Stimulated activated CD4-positive, alpha-beta T cell treated with anti-CD3 and anti-CD28 coated beads, Interleukin-15, amount 100 ng/mL, for 24 hours (primary cell): ENCODE data around the gene BLTP1.
"Not testable (repeated sequence)": the region's sequence is repeated elsewhere in the genome, so short reads cannot be mapped to it uniquely, and the experiment has no call there.

Experiments
- DNase-seq: peaks from one replicate; pipeline ENCODE4 v3.0.0-alpha.2; 2020

BLTP1 gene, protein sequence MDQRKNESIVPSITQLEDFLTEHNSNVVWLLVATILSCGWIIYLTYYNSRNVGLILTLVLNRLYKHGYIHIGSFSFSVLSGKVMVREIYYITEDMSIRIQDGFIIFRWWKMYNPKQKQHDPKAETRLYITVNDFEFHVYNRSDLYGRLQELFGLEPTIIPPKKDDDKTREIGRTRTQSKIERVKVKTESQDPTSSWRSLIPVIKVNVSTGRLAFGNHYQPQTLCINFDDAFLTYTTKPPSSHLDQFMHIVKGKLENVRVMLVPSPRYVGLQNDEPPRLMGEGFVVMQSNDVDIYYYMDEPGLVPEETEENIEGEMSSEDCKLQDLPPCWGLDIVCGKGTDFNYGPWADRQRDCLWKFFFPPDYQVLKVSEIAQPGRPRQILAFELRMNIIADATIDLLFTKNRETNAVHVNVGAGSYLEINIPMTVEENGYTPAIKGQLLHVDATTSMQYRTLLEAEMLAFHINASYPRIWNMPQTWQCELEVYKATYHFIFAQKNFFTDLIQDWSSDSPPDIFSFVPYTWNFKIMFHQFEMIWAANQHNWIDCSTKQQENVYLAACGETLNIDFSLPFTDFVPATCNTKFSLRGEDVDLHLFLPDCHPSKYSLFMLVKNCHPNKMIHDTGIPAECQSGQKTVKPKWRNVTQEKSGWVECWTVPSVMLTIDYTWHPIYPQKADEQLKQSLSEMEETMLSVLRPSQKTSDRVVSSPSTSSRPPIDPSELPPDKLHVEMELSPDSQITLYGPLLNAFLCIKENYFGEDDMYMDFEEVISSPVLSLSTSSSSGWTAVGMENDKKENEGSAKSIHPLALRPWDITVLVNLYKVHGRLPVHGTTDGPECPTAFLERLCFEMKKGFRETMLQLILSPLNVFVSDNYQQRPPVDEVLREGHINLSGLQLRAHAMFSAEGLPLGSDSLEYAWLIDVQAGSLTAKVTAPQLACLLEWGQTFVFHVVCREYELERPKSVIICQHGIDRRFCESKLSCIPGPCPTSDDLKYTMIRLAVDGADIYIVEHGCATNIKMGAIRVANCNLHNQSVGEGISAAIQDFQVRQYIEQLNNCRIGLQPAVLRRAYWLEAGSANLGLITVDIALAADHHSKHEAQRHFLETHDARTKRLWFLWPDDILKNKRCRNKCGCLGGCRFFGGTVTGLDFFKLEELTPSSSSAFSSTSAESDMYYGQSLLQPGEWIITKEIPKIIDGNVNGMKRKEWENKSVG (N-terminal part only)

DNA sequence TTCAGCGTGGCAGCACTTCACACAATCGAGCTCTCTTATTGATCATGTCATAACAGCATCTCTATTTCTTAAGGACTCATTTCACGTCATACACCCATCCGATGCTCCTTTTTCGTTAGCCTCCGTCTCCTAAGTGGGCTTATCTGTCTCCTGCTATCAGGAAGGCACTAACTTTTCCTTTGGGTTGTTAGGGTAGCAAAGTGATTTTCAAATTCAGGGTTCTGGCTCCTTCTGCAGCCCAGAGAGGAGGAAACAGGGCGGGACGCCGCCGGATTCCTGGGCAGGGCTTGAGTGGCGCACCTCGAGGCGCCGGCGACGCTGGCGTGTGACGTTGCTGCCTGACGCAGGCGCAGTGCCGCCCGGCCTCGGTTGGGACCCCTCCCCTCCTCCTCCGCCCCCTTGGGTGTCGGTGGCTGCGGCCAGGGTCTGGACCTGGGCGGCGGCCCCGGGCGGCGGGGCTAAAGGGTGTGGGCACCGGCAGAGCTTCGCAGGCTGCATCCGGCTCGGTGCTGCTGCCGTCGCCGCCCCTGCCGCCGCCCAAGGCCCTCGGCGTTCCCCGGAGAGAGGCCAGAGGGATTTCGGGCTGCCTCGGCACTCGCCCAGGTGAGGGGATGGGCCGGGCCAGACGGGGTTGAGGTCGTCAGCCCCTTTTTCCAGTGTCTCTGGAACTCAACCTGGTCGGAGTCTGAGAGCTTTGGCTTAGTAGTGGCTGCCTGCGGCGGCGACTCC lies at the start of gene BLTP1:
TSS of gene BLTP1 (plus strand) at position 350 of the 729 bp plus-strand sequence. CDS start 18,317 bp downstream, outside the sequence.
- peak; percentile 92 for DNase-seq

DNA sequence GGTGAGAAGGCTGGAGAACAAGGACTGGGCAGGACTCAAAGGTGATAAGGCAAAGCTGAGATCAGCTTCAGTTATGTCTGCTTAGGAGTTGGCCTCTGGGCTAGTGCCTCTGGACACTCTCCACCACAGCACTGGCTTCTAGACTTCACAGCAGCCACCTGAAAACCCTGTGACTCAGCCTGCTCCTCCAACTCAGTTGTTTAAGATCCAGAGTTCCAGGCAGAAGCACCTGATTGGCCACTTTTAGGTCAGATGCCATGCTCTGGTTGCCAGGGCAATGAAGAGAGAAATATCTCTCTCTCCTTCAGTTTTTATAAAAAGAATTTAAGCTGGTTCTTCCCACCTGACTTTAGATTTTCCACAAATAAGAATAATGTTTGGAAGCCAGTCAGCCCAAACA lies 47.9 kb upstream of the BLTP1 start:
- no peak for DNase-seq

DNA sequence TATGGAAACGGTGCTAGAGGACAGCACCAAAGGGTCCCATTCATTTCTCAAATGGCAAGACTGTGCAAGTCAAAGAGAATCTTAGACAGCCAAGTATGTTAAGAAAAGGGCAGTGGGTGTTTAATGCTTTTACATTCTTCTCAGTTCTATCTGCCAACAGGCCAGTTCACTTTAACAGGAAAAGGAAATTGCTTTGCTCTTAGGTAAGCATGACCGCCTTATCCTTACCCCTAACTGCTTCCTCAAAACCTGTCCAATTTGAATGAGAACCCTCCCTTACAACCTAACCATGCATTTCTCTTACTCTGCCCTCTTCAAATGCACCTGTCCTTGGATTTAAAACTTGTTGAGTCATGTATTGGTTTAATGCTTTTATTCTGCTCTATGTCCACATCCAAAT lies 44.5 kb upstream of the BLTP1 start:
- no peak for DNase-seq

DNA sequence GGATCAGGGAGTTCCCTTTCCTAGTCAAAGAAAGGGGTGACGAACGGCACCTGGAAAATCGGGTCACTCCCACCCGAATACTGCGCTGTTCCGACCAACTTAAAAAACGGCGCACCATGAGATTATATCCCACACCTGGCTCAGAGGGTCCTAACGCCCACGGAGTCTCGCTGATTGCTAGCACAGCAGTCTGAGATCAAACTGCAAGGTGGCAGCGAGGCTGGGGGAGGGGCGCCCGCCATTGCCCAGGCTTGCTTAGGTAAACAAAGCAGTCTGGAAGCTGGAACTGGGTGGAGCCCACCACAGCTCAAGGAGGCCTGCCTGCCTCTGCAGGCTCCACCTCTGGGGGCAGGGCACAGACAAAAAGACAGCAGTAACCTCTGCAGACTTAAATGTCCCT lies 41.8 kb upstream of the BLTP1 start:
- not testable (repeated sequence) for DNase-seq

DNA sequence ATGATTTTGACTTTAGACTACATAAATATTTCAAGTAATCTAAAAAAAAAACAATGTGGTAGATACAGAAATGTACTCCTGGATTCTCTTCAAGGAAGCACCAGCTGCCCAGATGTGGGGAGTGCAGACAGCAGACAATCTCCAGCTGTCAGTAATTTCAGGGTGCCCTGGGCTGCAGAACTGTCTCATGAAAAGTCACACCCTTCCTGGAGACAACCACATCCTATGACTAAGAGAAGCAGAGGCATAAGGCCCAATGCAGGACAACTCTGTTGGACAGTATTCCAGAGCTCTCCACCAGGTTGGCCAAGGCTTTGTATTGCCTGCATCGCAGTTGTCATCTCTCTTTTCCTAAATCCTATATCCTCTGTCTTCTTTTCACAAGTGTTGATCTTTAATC lies 34.4 kb upstream of the BLTP1 start:
- DNase-seq, result peak; percentile 15

DNA sequence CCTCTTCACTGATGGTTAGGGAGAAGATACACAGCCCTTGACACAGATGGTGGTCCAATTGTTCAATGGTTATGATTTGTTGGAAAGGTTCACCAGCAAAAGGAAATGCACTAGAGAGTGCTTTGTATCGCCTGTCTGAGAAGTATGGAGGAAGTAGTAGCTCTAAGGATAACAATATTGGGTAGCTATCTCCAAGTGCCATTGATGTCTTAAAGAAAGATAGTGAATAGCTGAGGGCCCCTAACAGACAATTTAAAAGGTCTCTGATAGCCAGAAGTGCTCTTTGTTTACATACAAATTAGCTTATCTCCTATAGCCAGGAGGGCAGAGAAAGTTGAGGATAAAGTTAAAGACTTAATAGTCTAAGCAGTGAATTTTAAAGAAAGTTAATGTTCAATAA lies 33.9 kb upstream of the BLTP1 start:
- DNase-seq, result no peak

DNA sequence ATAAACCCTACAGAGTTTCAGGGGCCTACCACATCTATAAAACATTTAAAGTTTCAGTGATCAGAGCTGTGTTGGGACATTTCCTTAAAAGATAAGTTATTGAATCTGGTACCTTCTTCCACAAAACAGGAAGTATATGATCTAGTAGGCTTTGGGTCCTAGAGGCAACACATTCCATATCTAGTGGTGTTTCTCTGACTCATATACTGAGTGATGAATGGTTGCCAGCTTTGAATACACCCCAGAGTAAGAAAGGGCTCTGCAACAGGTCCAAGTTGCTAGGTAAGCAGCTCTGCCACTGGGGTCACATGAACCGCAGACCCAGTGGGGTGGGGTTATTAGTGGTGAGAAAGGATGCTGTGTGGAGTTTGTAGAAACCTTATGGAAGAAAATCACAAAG lies 32.4 kb upstream of the BLTP1 start:
- DNase-seq, result no peak

DNA sequence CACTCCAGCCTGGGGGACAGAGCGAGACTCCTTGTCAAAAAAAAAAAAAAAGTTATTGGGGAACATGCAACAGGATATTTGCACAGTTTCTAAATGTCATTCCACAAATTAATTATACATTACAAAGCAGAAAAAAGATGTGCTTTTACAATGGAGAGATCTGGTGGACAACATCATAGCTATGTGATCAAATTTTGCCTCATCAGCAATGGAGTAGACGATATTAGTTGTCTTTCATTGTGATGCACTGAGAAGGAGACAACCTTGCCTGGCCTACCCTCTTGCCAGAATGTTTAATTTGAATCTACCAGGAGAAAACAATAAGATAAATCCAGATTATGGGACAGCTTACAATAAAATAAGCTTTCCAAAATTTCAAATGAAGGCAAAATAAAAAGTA lies 30.5 kb upstream of the BLTP1 start:
- no peak for DNase-seq

DNA sequence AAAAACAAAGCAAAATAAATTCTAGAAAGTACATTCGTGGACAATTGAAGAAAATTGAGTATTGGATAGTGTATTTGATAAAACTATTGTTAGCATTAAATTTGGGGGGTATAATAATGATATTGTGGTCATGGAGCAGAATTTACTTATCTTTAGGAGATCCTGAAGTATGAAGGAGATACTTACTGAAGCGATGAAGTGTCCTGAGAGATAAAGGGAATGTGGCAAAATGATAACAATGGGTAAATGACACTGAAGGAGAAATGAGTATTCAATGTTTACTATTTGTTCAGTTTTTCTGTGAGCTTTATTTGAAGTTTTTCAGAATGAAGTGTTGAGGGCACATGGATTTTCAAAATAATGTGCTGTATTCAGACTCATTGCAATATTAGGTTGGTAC lies 30.0 kb upstream of the BLTP1 start:
- no peak for DNase-seq

DNA sequence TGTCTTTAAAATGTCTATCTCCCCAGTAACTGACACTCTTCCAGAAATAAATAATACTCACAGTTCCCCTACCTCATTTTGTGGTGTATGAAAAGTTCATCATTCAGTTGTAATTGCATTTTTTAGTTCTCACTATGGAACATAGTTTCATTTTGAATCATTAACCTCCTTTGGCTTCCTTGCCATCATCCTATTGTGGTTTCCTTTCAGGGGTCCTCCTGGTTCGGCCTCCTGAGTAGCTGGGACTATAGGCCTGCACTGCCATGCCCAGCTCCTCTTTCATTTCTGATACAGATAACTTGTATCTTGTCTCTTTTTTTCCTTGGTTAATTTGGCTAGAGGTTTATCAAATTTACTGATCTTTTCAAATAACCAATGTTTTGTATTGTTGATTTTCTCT lies 23.1 kb upstream of the BLTP1 start:
- no peak for DNase-seq

DNA sequence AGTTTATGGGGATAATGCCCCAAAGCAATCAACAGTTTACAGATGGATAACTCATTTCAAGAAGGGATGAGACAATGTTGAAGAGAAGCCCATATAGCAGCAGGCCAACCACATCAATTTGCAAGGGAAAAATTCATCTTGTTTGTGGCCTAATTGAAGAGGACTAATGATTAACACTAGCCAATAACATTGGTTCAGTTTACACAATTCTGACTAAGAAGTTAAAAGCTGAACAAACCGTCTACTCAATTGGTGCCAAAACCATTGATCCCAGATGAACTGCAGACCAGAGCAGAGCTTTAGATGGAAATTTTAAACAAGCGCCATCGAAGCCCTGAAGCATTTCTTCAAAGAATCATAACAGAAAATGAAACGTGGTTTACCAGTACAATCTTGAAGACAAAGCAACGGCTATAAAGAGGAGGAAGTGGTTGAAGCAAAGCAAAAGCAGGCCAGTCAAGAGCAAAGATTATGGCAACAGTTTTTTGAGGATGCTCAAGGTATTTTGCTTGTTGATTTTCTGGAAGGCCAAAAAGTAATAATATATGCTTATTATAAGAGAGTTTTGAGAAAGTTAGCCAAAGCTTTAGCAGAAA lies 20.5 kb upstream of the BLTP1 start:
- no peak for DNase-seq

DNA sequence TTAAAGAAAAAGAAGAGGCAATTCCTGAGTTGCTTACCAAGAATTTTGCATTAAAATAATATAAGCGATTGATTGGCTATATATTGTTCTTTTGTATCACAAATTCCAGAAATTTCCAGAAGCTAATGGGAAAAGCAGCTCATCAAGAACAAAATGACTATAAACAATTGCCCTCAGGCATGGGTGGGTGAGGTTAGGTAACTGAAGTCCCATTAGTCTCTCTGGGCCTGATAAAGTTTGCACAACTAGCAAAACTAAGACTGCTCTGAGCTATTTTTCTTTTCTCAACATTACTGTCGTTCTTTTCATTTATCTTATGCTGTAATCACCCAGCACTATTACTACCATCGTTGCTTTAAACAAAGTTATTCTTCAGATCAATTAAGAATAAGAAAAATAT lies 19.2 kb upstream of the BLTP1 start:
- no peak for DNase-seq

DNA sequence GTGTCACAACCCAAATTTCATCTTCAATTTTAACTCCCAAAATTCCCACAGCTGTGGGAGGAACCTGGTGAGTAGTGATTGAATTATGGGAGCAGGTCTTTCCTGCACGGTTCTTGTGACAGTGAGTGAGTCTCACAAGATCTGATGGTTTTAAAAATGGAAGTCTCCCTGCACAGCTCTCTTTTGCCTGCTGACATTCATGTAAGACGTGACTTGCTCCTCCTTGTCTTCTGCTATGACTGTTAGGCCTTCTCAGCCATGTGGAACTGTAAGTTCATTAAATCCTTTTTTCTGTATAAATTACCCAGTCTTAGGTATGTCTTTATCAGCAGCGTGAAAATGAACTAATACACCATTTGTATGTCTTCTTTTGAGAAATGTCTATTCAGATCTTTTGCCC lies 13.0 kb upstream of the BLTP1 start:
- no peak for DNase-seq

DNA sequence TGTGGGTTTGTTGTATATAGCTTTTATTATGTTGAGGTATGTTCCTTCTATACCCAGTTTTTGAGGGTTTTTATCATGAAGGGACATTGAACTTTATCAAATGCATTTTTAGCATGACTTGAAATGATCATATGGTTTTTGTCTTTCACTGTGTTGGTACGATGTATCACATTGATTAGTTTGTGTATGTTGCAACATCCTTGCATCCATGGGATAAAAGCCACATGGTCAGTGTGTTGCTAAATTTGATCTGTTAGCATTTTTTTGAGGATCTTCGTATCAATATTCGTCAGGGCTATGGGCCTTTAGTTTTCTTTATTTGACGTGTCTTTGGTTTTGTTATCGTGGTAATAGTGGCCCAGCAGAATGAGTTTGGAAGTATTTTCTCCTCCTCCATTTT lies 11.3 kb upstream of the BLTP1 start:
- DNase-seq, result no peak

DNA sequence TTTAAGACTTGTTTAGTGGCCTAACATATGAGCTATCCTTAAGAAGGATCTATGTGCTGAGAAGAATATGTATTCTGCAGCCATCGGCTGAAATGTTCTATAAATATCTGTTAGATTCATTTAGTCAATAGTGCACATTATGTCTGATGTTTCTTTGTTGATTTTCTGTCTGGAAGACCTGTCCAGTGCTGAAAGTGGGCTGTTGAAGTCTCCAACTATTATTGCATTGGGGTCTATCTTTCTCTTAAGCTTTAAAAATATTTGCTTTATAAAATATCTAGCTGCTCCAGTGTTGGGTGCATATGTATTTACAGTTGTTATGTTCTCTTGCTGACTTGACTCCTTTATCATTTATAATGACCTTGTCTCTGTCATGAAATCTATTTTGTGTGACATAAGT lies 9.4 kb upstream of the BLTP1 start:
- no peak for DNase-seq

DNA sequence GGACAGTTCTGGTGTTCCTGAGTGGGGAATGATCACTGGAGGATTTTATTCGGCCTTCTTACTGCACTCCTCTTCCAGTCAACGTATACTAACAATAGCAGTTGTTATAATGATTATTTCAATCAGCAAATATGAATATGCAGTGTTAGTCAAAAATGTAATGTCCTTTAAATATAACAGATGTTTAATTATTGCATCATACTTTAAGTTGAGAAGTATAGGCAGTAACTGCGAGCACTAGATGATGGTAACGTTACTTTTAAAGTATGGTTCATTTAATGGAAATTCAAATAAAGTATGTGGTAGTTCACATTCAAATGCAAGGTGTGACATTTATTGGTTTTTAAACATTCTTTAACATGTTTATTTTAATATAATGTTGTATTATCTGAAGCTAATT lies 5.5 kb upstream of the BLTP1 start:
- DNase-seq, result no peak

DNA sequence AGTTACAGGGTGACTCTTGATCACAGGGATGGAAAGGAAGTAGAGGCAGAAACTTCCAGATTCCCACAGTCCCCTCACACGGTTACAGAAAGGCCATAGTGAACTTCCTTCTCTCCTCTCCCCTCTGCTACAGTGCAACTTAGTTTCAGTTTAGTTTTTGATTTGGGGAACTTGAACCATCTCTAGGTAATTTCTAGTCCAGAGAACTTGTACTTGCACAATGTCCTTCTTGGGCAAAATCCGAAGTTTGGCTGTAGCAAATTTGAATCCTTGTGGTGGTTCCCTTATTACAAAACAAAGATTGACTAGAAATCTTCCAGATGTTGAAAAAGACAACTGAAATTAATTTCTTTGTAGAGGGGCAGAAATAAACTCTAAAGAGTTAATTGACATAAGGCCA lies 1.2 kb upstream of the BLTP1 start:
- DNase-seq, result no peak

DNA sequence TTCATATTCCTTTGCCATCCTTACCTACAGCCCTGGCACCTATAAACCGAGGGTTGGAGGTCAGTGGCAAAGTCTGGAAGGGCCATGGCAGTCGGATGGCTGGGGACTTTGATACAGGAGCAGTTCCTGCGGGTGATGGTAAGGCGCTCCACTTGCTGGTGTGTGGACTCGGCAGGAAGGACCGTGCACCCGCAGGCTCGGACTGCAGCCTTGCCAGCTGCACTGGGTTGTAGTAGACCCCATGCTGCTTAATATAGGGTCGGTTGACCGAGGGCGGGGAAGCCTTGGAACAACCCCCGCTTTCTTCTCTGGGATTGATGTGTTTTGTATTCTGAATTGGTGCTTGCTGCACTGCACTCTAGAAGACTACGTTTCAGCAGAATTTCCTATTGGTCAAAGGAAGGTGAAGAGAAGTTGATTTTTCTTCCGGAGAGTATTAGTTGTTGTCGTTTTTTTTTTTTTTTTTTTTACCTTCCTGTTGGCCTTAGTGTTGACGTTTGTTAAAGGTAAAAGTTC lies 638 bp downstream of the BLTP1 start:
- peak; percentile 41 for DNase-seq

DNA sequence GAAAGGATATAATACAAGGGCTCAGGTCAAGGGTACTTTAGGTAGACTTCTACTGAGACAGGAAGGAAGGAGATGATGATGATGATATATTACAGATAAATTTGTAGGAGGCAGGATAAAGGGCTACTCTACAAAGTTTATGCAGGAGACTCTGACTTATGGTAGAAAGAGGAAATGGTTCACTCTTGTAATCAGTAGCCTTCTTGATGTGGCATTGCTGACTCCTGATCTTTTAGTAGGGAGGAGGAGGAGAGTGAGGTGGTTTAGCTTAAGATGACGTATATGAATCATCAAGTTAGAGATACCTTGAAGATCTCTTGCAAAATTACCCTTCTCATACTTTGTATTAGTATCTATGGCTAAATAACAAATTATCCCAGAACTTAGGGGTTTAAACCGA lies 4.7 kb downstream of the BLTP1 start:
- DNase-seq, result no peak

DNA sequence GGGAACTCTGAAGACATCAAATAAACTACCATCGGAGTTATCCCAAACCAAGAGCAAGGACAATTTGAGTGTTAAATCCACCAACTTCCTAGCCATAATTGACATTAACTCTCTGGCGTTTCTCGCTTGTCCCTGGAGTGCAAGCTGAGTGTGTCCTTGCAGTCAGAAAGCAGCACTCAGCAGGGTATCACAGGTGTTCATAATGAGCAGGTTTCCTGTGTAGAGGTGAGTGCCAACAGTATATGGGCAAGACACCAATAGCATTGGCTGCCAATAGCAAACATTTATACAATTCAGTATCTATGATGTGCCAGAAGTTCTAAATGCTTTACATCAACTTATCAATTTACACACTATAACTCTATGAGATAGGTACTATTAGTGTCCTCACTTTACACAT lies 11.2 kb downstream of the BLTP1 start:
- no peak for DNase-seq

DNA sequence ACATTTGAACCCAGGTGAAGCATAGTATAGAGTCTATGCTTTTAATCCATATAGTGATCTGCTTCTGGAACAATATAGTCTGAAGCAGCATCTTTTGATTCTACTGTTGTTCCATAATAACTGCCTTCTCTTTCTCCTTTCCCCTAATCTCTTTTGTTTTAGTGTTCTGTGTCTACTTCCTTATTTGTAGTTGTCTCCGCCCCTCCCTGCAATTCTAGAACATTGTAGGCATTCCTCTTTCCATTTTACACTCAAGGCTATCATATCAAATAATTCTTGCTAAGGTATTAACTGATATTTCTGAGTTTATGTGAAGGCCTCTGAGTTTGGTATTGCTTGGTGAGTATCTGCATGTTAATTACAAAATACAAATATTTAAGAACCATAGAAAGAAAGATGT lies 11.6 kb downstream of the BLTP1 start:
- DNase-seq, result no peak

DNA sequence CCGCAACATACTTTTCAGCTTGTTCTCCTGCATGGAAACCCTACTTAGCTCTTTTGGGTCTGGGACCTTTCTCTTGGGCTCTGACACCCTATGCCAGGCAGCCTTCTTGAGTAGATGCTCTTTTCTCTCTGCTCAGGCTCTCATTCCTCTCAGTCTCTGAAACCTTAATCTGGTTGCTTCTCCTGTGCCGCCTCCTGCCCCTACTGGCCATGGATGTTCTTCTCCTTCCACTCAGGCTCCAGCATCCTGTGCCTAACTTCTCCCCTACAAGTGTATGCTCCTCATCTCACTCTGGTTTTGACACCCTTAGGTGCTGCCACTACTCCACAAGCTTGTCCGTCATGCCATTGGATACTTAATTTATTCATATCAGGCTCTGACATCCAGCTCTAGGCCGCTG lies 15.2 kb downstream of the BLTP1 start:
- DNase-seq, result no peak
